DOHH2 (cell line): ENCODE results near the gene CDKN2B-AS1.

Experiments used
- CTCF ChIP-seq: fragments of 200-600 bp; sonication (generic); IDR thresholded peaks from one replicate; pipeline ENCODE4 v1.5.1; 2014; ENCODE audit warnings: antibody characterized with exemption, mild to moderate bottlenecking, low read depth, low read length; ENCODE audit not compliant: poor library complexity, severe bottlenecking
- EZH2phosphoT487 ChIP-seq: fragments of 200-600 bp; sonication (generic); IDR thresholded peaks from 2 replicates; pipeline ENCODE4 v1.6.1; 2017; ENCODE audit warnings: borderline replicate concordance, mild to moderate bottlenecking, antibody characterized with exemption, low read length, moderate library complexity, mixed read lengths

DNA sequence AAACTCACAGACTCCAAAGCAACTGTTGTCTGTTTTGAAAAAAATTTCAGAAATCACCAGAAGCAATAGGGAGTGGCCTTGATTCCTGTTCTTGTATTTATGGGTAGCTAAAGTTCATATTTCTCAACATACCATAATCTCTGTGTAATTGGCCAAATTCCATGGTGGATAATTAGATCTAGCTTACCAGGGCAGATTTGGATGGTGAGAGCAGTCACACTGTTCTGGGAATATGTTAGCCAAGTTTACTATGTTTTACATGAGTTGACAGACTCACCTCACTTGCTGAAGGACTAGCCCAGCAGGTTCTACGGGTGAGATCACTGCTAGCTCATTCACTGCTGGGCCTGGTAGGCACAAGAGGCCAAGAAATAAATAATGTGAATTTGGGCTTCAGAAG is 47.2 kb downstream of the CDKN2B-AS1 start:
- TF ChIP-seq CTCF (no peak), EZH2phosphoT487 (no peak)
